Testis (tissue), 2 donors: ENCODE measurements around the gene HOXD3.

Source experiments
- POLR2A ChIP-seq: fragments of 450-650 bp; IDR thresholded peaks from one replicate; pipeline ENCODE4 v1.6.1; 2017; ENCODE audit warnings: antibody characterized with exemption, mild to moderate bottlenecking, moderate library complexity
- TF ChIP-seq, protein P1 (sequence below), 3 experiments: fragments of 450-650 bp in 2 of 3; fragments of 200-600 bp in 1 of 3; sonication (generic) in 1 of 3; IDR thresholded peaks; one replicate each; pipeline ENCODE4 v1.5.1; 2016 to 2019; ENCODE audit warnings: antibody characterized with exemption in 3 of 3, mild to moderate bottlenecking in 2 of 3, moderate library complexity in 1 of 3

DNA sequence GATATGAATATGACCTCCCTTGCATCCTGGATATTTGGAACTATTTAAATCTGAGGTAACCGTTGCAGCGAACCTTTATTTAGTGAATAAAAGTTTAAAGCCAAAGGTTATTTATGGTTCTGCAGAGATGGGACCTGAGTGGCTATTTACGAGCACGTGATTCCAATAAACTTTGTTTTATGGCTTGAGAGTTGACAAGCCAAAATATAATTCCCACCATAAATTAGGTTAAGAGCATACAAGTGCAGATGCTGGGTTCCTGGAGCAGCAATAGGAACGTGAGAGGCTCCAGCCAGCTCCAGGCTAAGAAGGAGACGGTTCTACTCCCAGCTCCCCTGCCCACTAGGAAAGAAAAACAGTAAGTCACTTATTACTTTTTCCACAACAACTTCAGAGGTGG lies 11.0 kb upstream of the HOXD3 start:
- TF ChIP-seq, protein P1, sequence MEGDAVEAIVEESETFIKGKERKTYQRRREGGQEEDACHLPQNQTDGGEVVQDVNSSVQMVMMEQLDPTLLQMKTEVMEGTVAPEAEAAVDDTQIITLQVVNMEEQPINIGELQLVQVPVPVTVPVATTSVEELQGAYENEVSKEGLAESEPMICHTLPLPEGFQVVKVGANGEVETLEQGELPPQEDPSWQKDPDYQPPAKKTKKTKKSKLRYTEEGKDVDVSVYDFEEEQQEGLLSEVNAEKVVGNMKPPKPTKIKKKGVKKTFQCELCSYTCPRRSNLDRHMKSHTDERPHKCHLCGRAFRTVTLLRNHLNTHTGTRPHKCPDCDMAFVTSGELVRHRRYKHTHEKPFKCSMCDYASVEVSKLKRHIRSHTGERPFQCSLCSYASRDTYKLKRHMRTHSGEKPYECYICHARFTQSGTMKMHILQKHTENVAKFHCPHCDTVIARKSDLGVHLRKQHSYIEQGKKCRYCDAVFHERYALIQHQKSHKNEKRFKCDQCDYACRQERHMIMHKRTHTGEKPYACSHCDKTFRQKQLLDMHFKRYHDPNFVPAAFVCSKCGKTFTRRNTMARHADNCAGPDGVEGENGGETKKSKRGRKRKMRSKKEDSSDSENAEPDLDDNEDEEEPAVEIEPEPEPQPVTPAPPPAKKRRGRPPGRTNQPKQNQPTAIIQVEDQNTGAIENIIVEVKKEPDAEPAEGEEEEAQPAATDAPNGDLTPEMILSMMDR (IDR thresholded peaks at IDR 0.05), result no peak
- no peak for TF ChIP-seq POLR2A
